Myocyte (in vitro differentiated cells): ENCODE measurements around the gene PELI3. TPM values are rescaled to one million over a fixed set of nuclear protein-coding genes. Genes with fewer than 3 reads are reported as not detected.

Source experiments
- DNase-seq: peaks from one replicate; pipeline ENCODE4 v3.0.0-alpha.2; 2012; ENCODE audit warnings: low read depth
- total RNA-seq: library from RNA; depleted of rRNA; stranded (reverse); fragments of >200 nt; gene quantifications from 2 replicates; pipeline ENCODE4 v1.2.3, GENCODE V29; 2014

PELI3 gene
- total RNA-seq, 1 donor from 2014 or later: 5.5 TPM

DNA sequence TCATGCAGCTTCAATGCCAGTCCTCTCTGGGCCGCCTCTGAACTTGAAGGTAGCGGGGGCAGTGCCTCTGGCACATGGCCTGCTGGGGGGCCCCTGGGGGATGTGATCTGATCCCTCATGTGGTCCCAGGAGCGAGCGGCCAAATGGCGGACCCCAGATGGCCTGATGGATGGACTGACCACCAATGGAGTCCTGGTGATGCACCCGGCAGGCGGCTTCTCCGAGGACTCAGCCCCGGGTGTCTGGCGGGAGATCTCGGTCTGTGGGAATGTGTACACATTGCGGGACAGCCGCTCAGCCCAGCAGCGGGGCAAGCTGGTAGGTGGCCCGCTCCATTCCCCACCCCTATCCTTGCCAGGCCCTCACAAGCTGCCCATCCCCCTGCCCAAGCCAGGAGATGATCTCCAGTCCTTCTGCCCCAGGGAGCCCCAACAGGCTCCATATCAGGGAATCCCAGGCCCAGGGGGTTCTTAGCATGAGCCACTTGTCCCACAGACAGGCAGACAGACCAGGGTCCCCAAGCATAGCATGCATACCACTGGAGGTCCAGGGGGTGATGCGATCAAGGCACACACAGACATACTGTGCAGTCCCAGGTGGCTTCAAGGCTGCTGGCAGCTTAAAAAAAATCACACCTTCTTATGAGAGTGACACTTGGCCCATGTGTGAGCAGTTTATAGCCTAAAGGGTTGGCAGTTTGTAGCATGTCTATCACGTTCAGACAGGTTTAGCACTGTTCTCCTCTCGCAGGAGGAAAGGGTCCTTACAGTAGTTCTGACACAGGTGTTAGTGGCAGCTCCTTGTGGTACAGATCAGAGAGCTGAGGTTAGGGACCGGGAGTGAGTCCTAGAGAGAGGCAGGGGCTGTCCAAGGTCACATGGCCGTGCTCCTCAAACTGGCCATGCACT is 7.2 kb downstream of the PELI3 start:
- no peak for DNase-seq

DNA sequence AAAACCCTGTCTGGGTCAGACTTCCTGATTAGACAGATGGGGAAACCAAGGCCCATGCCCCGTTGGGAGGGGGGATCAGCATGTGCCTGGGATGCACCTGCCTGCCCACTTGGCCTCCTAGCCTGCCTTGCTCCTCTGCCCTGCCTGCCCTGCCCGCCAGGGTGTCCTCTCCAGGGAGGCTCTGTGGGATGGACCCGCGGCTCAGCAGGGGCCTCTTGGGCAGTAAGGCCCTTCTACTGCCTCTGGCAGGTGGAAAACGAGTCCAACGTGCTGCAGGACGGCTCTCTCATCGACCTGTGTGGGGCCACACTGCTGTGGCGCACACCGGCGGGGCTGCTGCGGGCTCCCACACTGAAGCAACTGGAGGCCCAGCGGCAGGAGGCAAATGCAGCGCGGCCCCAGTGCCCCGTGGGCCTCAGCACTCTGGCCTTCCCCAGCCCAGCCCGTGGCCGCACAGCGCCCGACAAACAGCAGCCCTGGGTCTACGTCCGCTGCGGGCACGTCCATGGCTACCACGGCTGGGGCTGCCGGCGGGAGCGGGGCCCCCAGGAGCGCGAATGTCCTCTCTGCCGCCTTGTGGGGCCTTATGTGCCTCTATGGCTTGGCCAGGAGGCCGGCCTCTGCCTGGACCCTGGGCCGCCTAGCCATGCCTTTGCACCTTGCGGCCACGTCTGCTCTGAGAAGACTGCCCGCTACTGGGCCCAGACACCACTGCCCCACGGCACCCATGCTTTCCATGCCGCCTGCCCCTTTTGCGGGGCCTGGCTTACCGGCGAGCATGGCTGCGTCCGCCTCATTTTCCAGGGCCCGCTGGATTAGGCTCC is 8.9 kb downstream of the PELI3 start:
- DNase-seq: no peak

DNA sequence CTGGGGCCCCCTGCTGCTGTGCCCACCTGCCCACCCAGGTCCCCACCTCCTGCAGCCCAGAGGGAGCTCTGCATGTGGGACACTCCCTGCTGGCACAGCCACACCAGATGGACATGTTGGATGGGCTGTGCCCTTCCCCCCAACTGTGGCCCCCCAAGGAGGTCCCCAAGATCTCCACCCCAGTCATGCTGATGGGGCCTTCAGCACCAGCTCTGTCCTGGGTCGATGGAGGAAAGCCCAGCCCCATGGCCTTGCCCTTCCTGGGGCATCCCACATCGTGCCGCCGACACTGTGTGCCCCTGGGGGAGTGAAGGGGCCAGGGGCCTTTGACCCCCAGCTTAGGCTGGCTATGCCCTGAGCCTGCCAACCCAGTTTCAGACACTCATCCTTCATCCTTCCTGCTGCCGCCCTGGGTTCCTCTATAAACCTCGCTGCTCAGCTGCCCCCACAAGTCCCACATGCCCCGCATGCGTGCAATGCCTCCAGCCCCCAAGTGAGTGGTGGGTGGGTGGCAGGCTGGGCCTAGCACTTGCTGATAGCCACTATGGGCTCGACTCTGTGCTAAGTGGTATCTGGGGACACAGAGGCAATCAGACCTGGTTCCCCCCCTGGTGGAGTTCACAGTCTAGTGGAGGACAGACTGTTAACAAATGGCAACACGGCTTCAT is 9.6 kb downstream of the PELI3 start:
- no peak for DNase-seq

- peak; percentile 15 for DNase-seq
Observed at GRCh38 chr11:66476841-66477251, 10.1 kb downstream of the PELI3 start.

DNA sequence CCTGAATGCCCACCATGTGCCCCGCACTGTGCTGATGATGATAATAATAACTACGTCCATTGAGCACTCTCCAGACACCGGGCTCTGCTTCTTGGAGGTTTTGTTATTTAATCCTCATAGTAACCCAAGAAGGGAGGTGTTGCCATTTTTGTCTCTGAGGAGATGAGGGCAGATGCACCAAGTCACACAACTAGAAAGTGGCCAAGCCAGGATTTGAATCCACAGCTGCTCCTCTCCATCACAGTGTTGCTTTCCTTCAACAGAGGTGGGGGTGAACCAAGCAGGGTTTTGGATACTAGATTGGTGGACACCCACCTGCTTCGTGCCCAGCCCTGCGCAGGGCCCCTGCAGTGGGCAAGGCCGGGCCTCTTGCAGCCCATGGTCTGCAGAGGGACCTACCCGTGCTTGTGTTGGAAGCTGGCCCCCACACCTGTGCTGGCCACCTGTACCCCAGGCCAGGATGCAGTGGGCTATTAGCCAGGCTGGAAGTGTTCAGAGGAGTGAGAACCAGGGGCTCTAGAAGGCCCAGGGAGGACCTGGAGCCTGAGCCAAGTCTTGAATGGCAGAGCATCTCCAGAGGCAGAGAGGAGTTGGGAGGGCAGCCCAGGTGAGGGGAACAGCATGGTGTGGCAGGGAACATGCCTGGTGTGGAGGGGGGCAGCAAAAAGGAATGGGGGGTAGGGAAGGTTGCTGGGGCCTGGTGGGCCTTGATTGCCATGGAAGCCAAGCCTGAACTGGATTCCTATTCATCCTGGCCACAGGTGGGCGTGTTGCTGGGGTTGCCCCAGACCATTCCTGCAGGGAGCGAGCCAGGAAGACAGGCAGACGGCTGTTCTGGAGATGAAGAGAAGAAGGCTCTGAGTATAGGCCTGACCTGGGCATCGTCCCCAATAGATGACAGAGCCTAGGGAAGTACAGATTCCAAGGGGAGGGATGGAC is 10.8 kb downstream of the PELI3 start:
- peak; percentile 77 for DNase-seq

DNA sequence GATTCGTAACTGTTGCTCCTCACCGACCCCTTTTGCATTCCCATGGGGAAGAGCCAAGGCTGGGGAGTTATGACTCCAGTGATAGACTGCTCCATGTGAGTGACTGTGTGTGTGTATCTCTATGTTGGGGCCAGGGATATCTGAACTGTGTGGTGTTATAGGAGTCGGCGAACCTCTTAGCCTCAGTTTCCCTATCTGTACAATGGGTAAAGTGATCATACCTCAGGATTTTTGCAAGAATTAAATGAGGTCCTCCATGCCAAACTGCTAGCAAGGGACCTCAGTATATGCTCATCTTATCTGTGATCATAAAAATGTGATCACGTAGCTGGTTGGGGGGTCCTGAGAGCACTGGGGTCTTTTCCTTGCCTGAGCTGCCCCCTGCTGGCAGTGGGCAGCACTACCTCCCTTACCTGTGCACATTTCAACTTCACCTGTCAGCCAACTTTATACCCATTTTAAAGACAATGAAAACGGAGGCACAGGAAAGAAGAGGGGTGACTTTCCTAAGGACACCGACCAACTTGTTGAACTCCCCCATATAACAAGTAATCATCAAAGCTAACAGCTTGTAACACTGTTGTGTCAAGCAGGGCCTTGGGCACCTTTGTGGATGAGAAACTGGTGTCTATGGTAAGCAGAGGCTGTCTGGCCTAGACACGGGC is 12.2 kb downstream of the PELI3 start:
- DNase-seq: no peak

- DNase-seq: peak; percentile 46
Observed at GRCh38 chr11:66479394-66480116, 12.8 kb downstream of the PELI3 start.

DNA sequence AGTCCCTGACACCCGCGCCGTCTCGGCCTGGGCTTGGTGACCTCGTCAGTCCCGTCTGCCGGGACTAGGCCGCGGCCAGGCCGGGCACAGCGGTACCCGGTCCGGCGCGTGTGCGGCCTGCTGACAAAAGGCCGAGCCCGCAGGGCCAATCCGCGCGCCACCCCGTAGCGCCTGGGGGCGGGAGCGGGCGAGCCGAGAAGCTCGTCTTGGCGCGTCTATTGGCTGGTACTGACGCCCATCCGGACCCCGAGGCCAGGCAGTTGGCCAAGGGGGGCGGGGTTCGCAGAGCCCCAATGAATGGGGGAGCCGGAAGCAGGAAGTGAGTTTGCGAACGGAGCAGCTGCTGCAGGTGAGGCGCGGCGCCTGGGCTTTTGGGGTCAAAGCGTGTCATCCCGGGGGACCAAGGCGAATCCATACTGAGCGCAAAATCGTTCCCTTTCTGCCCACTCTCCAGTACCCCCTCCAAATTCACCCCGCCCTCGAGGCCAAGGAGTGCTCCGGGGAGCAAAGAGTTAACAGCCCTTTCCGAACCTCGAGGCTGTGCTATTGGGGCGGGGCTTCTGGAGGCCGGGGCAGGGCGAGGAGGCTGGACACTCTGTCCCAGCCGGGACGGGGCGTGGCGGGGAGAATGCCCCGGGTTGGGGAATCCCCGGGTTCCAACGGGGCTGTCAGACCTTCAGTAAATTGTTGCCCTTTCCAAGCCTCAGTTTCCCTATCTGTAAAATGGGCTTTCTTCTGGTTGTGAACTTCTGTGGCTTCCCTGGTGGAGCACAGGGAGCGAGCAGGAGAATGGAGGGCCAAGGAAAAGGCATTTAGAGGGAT is 13.6 kb downstream of the PELI3 start, which contains the start of gene DPP3:
DPP3 (plus strand) TSS at position 318 of the 822 bp plus-strand sequence. CDS start 1,767 bp downstream, outside the sequence.
- DNase-seq: peak; percentile 98

- no peak for DNase-seq
Observed at GRCh38 chr11:66484806-66485380, 18.2 kb downstream of the PELI3 start.

GRCh38 chr11:66488957-66489356 is 22.3 kb downstream of the PELI3 start:
- no peak for DNase-seq

- no peak for DNase-seq
Observed at GRCh38 chr11:66489636-66490035, 22.9 kb downstream of the PELI3 start.

- no peak for DNase-seq
Observed at GRCh38 chr11:66491315-66491935, 24.7 kb downstream of the PELI3 start.

DNA sequence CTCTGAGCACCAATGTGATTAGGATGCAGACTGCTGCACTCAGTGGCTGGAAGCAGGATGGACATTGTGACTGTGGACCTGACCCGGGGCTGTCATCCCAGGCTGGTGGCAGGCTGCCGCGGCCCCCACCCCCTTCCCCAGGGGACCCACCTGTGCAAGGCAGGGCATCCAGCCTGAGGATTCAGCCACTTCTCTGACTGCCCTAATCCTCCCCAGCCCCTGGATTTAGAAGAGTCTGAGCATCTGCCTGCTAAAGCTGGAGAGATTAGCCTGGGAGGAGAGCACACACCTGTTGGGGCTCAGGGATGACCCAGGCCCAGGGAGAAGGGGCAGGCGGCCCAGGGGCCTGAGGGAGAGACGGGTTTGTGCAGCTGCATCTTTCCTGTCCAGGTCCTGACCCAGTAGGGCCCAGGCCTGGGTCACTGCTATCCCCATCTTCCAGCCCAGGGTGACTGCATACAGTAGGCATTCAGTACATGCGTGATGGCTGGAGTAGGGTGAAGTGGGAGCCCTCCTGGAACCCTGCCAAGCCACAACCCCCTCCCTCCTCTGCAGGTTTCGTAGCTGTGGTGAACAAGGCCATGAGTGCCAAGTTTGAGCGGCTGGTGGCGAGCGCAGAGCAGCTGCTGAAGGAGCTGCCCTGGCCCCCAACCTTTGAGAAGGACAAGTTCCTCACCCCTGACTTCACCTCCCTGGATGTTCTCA is 25.6 kb downstream of the PELI3 start:
- no peak for DNase-seq

DNA sequence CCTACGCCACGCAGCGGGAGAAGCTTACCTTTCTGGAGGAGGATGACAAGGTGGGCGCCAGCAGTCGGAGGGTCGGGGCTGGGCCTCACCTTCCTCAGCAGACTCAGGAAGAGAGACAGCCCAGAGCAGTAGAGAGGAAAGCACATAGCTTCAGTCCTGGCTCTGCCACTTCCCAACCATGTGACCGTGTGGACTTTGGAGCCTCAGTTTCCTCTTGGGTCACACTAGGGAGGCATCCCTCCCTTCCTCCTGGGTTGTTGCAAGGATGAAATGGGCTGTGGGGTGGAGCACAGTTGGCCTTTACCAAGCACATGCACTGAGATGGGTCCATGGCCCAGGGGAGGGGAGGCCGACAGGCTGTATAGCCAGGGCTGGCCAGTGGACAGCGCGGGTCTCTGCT is 26.4 kb downstream of the PELI3 start:
- no peak for DNase-seq

- DNase-seq: no peak
Observed at GRCh38 chr11:66494458-66494857, 27.8 kb downstream of the PELI3 start.

GRCh38 chr11:66494935-66495334 is 28.2 kb downstream of the PELI3 start:
- no peak for DNase-seq

GRCh38 chr11:66495401-66495854 is 28.7 kb downstream of the PELI3 start:
- no peak for DNase-seq
